ENCODE measurements around the gene SDHC.
"Not testable (repeated sequence)": the region's sequence is repeated elsewhere in the genome, so short reads cannot be mapped to it uniquely, and the experiment has no call there.

SDHC gene

DNA sequence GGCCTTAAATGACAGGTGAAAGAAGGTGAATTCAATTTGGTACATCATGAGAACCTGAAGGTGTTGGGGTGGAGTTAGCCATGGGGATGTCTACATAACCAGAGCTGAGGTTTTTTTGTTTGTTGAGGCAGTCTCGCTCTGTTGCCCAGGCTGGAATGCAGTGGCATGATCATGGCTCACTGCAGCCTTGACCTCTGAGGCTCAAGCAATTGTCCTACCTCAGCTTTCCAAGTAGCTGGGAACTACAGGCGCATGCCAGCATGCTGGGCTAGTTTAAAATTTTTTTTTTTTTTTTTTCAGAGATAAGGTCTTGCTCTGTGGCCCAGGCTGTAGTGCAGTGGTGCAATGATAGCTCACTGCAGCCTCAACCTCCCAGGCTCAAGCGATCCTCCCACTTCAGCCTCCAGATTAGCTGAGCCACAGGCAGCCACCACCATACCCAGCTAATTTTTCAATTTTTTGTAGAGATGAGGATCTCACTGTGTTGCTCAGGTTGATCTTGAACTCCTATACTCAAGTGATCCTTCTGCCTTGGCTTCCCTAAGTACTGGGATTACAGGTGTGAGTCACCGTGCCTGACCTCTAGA is 2.5 kb upstream of the SDHC start:
- Histone ChIP-seq H3K9me3 (ENCODE audit: insufficient read depth, low read depth, low read length) (no peaks in the 10 kb centered on the region), H3K4me3 (ENCODE audit: low read length) (no peak overlapping the region), H3K36me3 (ENCODE audit: insufficient read depth, low read length) (no peaks in the 10 kb centered on the region), H3K27me3 (ENCODE audit: insufficient read depth, low read length) (no peaks in the 10 kb centered on the region), H3K4me1 (ENCODE audit: insufficient read depth, low read length) (peaks cover 30% of the 10 kb centered on the region), H3K9ac (ENCODE audit: low read depth, low read length) (no peak overlapping the region), H3K27ac (ENCODE audit: low read depth, low read length) (no peak overlapping the region)
- WGBS: 92% methylated on average over 4 of the region's 4 CpGs

GRCh38 chr1:161313554-161314200 is 504 bp upstream of the SDHC start:
- H3K4me1 ChIP-seq (ENCODE audit: insufficient read depth, low read length): peaks cover 24% of the 10 kb centered on the region
- WGBS: 54% methylated on average over 26 of the region's 28 CpGs
- H3K36me3 ChIP-seq (ENCODE audit: insufficient read depth, low read length): no peaks in the 10 kb centered on the region; the same call in 1 of the 2 replicates
- peak overlapping the region; percentile 96 for H3K9ac ChIP-seq (ENCODE audit: low read depth, low read length)
- H3K4me3 ChIP-seq (ENCODE audit: low read length): peak overlapping the region; percentile 96
- no peaks in the 10 kb centered on the region for H3K9me3 ChIP-seq (ENCODE audit: insufficient read depth, low read depth, low read length)
- peak overlapping the region; percentile 96 for H3K27ac ChIP-seq (ENCODE audit: low read depth, low read length)
- H3K27me3 ChIP-seq (ENCODE audit: insufficient read depth, low read length): no peaks in the 10 kb centered on the region

- not testable (repeated sequence) for H3K27ac ChIP-seq (ENCODE audit: low read depth, low read length); H3K9ac ChIP-seq (ENCODE audit: low read depth, low read length)
- peaks cover 24% of the 10 kb centered on the region for H3K4me1 ChIP-seq (ENCODE audit: insufficient read depth, low read length)
Observed at GRCh38 chr1:161315841-161316674, 1.9 kb downstream of the SDHC start.

GRCh38 chr1:161324020-161324419 is 9.8 kb downstream of the SDHC start:
- H3K4me3 ChIP-seq (ENCODE audit: low read length): no peak overlapping the region
- no peaks in the 10 kb centered on the region for H3K9me3 ChIP-seq (ENCODE audit: insufficient read depth, low read depth, low read length)
- H3K4me1 ChIP-seq (ENCODE audit: insufficient read depth, low read length): no peaks in the 10 kb centered on the region
- no peak overlapping the region for H3K27ac ChIP-seq (ENCODE audit: low read depth, low read length)
- WGBS: 96% methylated on average over 4 of the region's 4 CpGs
- no peak overlapping the region for H3K9ac ChIP-seq (ENCODE audit: low read depth, low read length)
- peaks cover 50% of the 10 kb centered on the region for H3K36me3 ChIP-seq (ENCODE audit: insufficient read depth, low read length)
- no peaks in the 10 kb centered on the region for H3K27me3 ChIP-seq (ENCODE audit: insufficient read depth, low read length)

More at GRCh38 chr1:161315841-161316674, 1.9 kb downstream of the SDHC start:
- H3K9me3 ChIP-seq (ENCODE audit: insufficient read depth, low read depth, low read length); H3K36me3 ChIP-seq (ENCODE audit: insufficient read depth, low read length); H3K27me3 ChIP-seq (ENCODE audit: insufficient read depth, low read length): not testable (repeated sequence)
- 32% methylated on average over 15 of the region's 17 CpGs for WGBS
- H3K4me3 ChIP-seq (ENCODE audit: low read length): peak overlapping the region; percentile 28

- H3K4me1 ChIP-seq (ENCODE audit: insufficient read depth, low read length): no peaks in the 10 kb centered on the region; the same call in 1 of the 2 replicates
- H3K36me3 ChIP-seq (ENCODE audit: insufficient read depth, low read length): peaks cover 81% of the 10 kb centered on the region
- H3K27ac ChIP-seq (ENCODE audit: low read depth, low read length): 0 out of 2 replicates have a peak overlapping the region, but pooled peaks have one; percentile 10
Observed at GRCh38 chr1:161330346-161330745, 16.2 kb downstream of the SDHC start.

DNA sequence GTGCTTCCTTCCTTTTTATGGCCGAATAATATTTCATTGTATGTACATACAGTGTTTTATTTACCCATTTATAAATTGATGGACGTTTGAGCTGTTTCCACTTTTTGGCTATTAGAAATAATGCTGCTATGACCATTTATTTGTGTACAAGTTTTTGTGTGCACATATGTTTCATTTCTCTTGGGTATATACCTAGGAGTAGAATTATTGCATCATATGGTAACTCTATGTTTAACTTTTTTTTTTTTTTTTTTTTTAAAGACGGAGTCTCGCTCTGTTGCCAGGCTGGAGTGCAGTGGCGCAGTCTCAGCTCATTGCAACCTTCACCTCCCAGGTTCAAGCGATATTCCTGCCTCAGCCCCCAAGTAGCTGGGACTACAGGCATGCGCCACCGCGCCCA is 19.0 kb downstream of the SDHC start:
- WGBS: 93% methylated on average over 8 of the region's 9 CpGs
- Histone ChIP-seq H3K36me3 (ENCODE audit: insufficient read depth, low read length) (peaks cover 73% of the 10 kb centered on the region), H3K9me3 (ENCODE audit: insufficient read depth, low read depth, low read length) (no peaks in the 10 kb centered on the region)

More at GRCh38 chr1:161330346-161330745, 16.2 kb downstream of the SDHC start:
- WGBS: 88% methylated on average over 4 of the region's 4 CpGs
- Histone ChIP-seq H3K9me3 (ENCODE audit: insufficient read depth, low read depth, low read length) (no peaks in the 10 kb centered on the region), H3K4me3 (ENCODE audit: low read length) (no peak overlapping the region), H3K27me3 (ENCODE audit: insufficient read depth, low read length) (no peaks in the 10 kb centered on the region), H3K9ac (ENCODE audit: low read depth, low read length) (no peak overlapping the region)

DNA sequence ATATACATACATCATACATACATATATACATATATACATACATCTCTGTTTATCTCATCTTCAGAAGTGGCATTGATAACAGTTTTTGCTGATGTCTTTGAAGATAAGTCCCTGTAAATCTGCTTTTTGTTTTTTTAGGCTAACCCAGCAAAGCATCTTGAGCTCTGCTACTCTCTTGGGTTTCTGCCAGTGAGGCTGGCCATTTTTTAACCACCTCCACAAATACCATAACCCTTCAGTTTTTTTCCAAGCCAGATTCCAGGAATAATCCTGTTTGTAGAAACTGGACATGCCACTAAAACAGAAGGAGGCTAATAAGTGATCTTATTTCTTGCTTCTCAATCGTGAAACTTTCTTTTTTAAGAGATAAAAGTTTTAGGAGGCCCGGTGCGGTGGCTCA is 21.6 kb downstream of the SDHC start:
- Histone ChIP-seq H3K4me1 (ENCODE audit: insufficient read depth, low read length) (no peaks in the 10 kb centered on the region), H3K27ac (ENCODE audit: low read depth, low read length) (no peak overlapping the region), H3K9ac (ENCODE audit: low read depth, low read length) (no peak overlapping the region), H3K9me3 (ENCODE audit: insufficient read depth, low read depth, low read length) (no peaks in the 10 kb centered on the region), H3K27me3 (ENCODE audit: insufficient read depth, low read length) (no peaks in the 10 kb centered on the region), H3K36me3 (ENCODE audit: insufficient read depth, low read length) (peaks cover 70% of the 10 kb centered on the region), H3K4me3 (ENCODE audit: low read length) (no peak overlapping the region)
- WGBS: 96% methylated on average over 3 of the region's 3 CpGs

More for the DNA sequence above, 19.0 kb downstream of the SDHC start:
- no peak overlapping the region for H3K4me3 ChIP-seq (ENCODE audit: low read length)
- H3K27me3 ChIP-seq (ENCODE audit: insufficient read depth, low read length): no peaks in the 10 kb centered on the region
- no peaks in the 10 kb centered on the region; the same call in 1 of the 2 replicates for H3K4me1 ChIP-seq (ENCODE audit: insufficient read depth, low read length)
- H3K27ac ChIP-seq (ENCODE audit: low read depth, low read length): no peak overlapping the region
- H3K9ac ChIP-seq (ENCODE audit: low read depth, low read length): no peak overlapping the region

DNA sequence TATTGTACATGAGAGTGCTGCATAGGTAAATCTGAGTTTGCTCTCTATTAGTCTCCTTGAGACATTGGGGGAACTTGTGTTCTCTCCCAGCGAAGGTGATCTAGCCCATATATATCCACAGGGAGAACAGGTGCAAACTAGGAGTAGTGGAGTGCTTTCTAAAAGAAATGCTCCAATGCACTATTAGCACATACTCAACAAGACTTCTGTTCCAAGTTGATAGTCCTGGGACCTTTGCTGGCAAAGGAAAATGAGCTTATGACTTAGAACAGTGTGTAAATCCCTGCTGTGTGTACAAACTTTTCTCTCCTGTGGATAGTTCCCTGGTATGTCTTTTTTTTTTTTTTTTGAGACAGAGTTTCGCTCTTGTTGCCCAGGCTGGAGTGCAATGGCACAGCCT is 28.0 kb downstream of the SDHC start:
- no peaks in the 10 kb centered on the region for H3K9me3 ChIP-seq (ENCODE audit: insufficient read depth, low read depth, low read length)
- H3K36me3 ChIP-seq (ENCODE audit: insufficient read depth, low read length): peaks cover 63% of the 10 kb centered on the region
- 94% methylated on average over 1 of the region's 2 CpGs for WGBS
- no peak overlapping the region for H3K27ac ChIP-seq (ENCODE audit: low read depth, low read length)
- no peaks in the 10 kb centered on the region for H3K27me3 ChIP-seq (ENCODE audit: insufficient read depth, low read length)
- no peak overlapping the region for H3K9ac ChIP-seq (ENCODE audit: low read depth, low read length)
- H3K4me3 ChIP-seq (ENCODE audit: low read length): no peak overlapping the region
- H3K4me1 ChIP-seq (ENCODE audit: insufficient read depth, low read length): no peaks in the 10 kb centered on the region

DNA sequence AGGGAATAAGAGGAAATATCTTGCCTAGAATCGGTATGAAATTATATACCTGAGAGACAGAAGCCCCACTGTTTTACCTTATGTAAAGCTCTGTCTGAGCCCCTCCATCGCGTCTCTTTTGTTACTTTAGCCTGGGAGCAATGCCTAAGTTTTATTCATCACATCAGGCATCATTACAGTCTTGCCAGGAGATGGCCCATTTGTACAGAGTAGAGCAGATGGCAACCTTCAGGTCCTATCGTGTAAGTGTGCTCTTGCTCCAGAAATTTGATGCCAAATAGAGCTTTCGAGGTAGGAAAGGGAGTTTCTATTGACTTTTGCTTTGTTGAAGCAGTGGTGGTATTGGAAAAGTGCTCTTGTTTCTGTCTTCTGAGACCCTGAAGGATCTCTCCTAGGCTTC is 28.6 kb downstream of the SDHC start:
- 93% methylated on average over 5 of the region's 5 CpGs for WGBS
- Histone ChIP-seq H3K36me3 (ENCODE audit: insufficient read depth, low read length) (peaks cover 65% of the 10 kb centered on the region), H3K4me1 (ENCODE audit: insufficient read depth, low read length) (no peaks in the 10 kb centered on the region), H3K4me3 (ENCODE audit: low read length) (no peak overlapping the region), H3K9ac (ENCODE audit: low read depth, low read length) (no peak overlapping the region), H3K27ac (ENCODE audit: low read depth, low read length) (no peak overlapping the region), H3K27me3 (ENCODE audit: insufficient read depth, low read length) (no peaks in the 10 kb centered on the region), H3K9me3 (ENCODE audit: insufficient read depth, low read depth, low read length) (no peaks in the 10 kb centered on the region)

- Histone ChIP-seq H3K9ac (ENCODE audit: low read depth, low read length) (no peak overlapping the region), H3K27me3 (ENCODE audit: insufficient read depth, low read length) (no peaks in the 10 kb centered on the region), H3K4me3 (ENCODE audit: low read length) (no peak overlapping the region), H3K4me1 (ENCODE audit: insufficient read depth, low read length) (no peaks in the 10 kb centered on the region), H3K27ac (ENCODE audit: low read depth, low read length) (no peak overlapping the region), H3K36me3 (ENCODE audit: insufficient read depth, low read length) (peaks cover 17% of the 10 kb centered on the region), H3K9me3 (ENCODE audit: insufficient read depth, low read depth, low read length) (no peaks in the 10 kb centered on the region)
- WGBS: 87% methylated on average over 1 of the region's 1 CpG
Observed at GRCh38 chr1:161350671-161351070, 36.5 kb downstream of the SDHC start.

GRCh38 chr1:161351482-161351881 is 37.3 kb downstream of the SDHC start:
- WGBS: 100% methylated on average over 1 of the region's 1 CpG
- H3K9me3 ChIP-seq (ENCODE audit: insufficient read depth, low read depth, low read length): no peaks in the 10 kb centered on the region
- no peak overlapping the region for H3K27ac ChIP-seq (ENCODE audit: low read depth, low read length)
- no peak overlapping the region for H3K4me3 ChIP-seq (ENCODE audit: low read length)
- no peaks in the 10 kb centered on the region for H3K4me1 ChIP-seq (ENCODE audit: insufficient read depth, low read length)
- no peaks in the 10 kb centered on the region for H3K27me3 ChIP-seq (ENCODE audit: insufficient read depth, low read length)
- peaks cover 17% of the 10 kb centered on the region for H3K36me3 ChIP-seq (ENCODE audit: insufficient read depth, low read length)
- H3K9ac ChIP-seq (ENCODE audit: low read depth, low read length): no peak overlapping the region
